Colonic mucosa (tissue), 4 donors: ENCODE results near the gene ACR. TPM values are rescaled to one million over a fixed set of nuclear protein-coding genes. Genes with fewer than 3 reads are reported as not detected.

Experiments used
- DNase-seq: peaks from one replicate; pipeline ENCODE4 v3.0.0-alpha.2; 2020
- H3K27ac ChIP-seq: fragments of 200-600 bp; one replicate; pipeline ENCODE4 v1.8.0; 2021
- H3K27me3 ChIP-seq: fragments of 200-600 bp; one replicate; pipeline ENCODE4 v1.8.0; 2021
- H3K36me3 ChIP-seq: fragments of 200-600 bp; one replicate; pipeline ENCODE4 v1.8.0; 2021
- H3K4me1 ChIP-seq: fragments of 200-600 bp; one replicate; pipeline ENCODE4 v1.8.0; 2021; ENCODE audit warnings: mild to moderate bottlenecking
- H3K4me3 ChIP-seq: fragments of 200-600 bp; one replicate; pipeline ENCODE4 v1.8.0; 2021
- H3K9ac ChIP-seq, 2 donors: one replicate each; pipeline ENCODE4 v1.7.0; 2013; ENCODE audit warnings: control low read depth in 2 of 2, low read depth in 2 of 2, low read length in 2 of 2
- H3K9me3 ChIP-seq: fragments of 200-600 bp; one replicate; pipeline ENCODE4 v1.8.0; 2021
- CTCF ChIP-seq: fragments of 200-600 bp; IDR thresholded peaks from one replicate; pipeline ENCODE4 v1.8.0; 2022; ENCODE audit warnings: antibody characterized with exemption, mild to moderate bottlenecking
- intact Hi-C: fragments of 100-400 bp; cut with DNase I; formaldehyde crosslinking; loops from one replicate; pipeline ENCODE4 v1.14.1; 2022
- total RNA-seq, 2 donors: library from RNA; stranded (reverse); fragmentation: NEBNext Ultra II Directional in 1 of 2; extraction: Animal tissue kit (Norgen Biotek cat#: 25700) in 1 of 2; gene quantifications; one replicate each; pipeline ENCODE4 v1.2.1, GENCODE V29; 2021
- donor health status: healthy.
- donor health status: DM: no; HTN: no; CAD: no.
- donor health status: DM: no; HTN: no; CAD: no.

ACR gene
- total RNA-seq, 2 donors from 2014 or later = 0.77 to 0.80 TPM

GRCh38 chr22:50697667-50698506, 40.1 kb upstream of the ACR start:
- intact Hi-C loops = no loop called here
- H3K27me3 ChIP-seq = no peaks in the 10 kb centered on the region

GRCh38 chr22:50698546-50698945, 39.5 kb upstream of the ACR start:
- H3K9me3 ChIP-seq = no peaks in the 10 kb centered on the region
- no peak overlapping the region for H3K27ac ChIP-seq
- H3K4me3 ChIP-seq = no peak overlapping the region
- no peaks in the 10 kb centered on the region for H3K27me3 ChIP-seq
- no peak overlapping the region for H3K9ac ChIP-seq
- no peaks in the 10 kb centered on the region for H3K4me1 ChIP-seq
- H3K36me3 ChIP-seq = no peaks in the 10 kb centered on the region
- intact Hi-C loops = no loop called here
- no peak for TF ChIP-seq CTCF
- no peak for DNase-seq

More at GRCh38 chr22:50697667-50698506, 40.1 kb upstream of the ACR start:
- no peak for DNase-seq
- H3K4me1 ChIP-seq = no peaks in the 10 kb centered on the region
- TF ChIP-seq CTCF = no peak
- H3K36me3 ChIP-seq = no peaks in the 10 kb centered on the region
- no peak overlapping the region for H3K9ac ChIP-seq
- no peak overlapping the region for H3K27ac ChIP-seq
- H3K9me3 ChIP-seq = no peaks in the 10 kb centered on the region
- no peak overlapping the region for H3K4me3 ChIP-seq

GRCh38 chr22:50699001-50699755, 38.8 kb upstream of the ACR start:
- intact Hi-C loops = no loop called here
- no peaks in the 10 kb centered on the region for H3K4me1 ChIP-seq
- no peaks in the 10 kb centered on the region for H3K9me3 ChIP-seq
- no peak overlapping the region for H3K9ac ChIP-seq
- TF ChIP-seq CTCF = no peak
- no peaks in the 10 kb centered on the region for H3K36me3 ChIP-seq
- no peak overlapping the region for H3K27ac ChIP-seq
- H3K27me3 ChIP-seq = no peaks in the 10 kb centered on the region
- no peak for DNase-seq
- no peak overlapping the region for H3K4me3 ChIP-seq

GRCh38 chr22:50699756-50700386, 38.1 kb upstream of the ACR start:
- H3K4me3 ChIP-seq = no peak overlapping the region
- no peak for TF ChIP-seq CTCF
- no peak overlapping the region for H3K27ac ChIP-seq
- no peak overlapping the region for H3K9ac ChIP-seq
- H3K27me3 ChIP-seq = no peaks in the 10 kb centered on the region
- DNase-seq = no peak
- intact Hi-C loops = no loop called here
- H3K4me1 ChIP-seq = no peaks in the 10 kb centered on the region
- no peaks in the 10 kb centered on the region for H3K9me3 ChIP-seq
- H3K36me3 ChIP-seq = no peaks in the 10 kb centered on the region

GRCh38 chr22:50700387-50701075, 37.5 kb upstream of the ACR start:
- no peak for TF ChIP-seq CTCF
- no peaks in the 10 kb centered on the region for H3K9me3 ChIP-seq
- intact Hi-C loops = no loop called here
- no peak for DNase-seq
- no peaks in the 10 kb centered on the region for H3K4me1 ChIP-seq
- H3K36me3 ChIP-seq = no peaks in the 10 kb centered on the region
- H3K27ac ChIP-seq = no peak overlapping the region
- no peak overlapping the region for H3K9ac ChIP-seq
- H3K4me3 ChIP-seq = no peak overlapping the region
- H3K27me3 ChIP-seq = no peaks in the 10 kb centered on the region
